GM19324 (cell line): ENCODE measurements around the gene CREM.
"Not testable (repeated sequence)": the region's sequence is repeated elsewhere in the genome, so short reads cannot be mapped to it uniquely, and the experiment has no call there.

ENCODE experiments used
- ATAC-seq: cut with Tn5 transposase; IDR thresholded peaks from one replicate; pipeline ENCODE4 v1.9.1; 2021; ENCODE audit warnings: mild to moderate bottlenecking, moderate library complexity; ENCODE audit not compliant: unreplicated experiment, low FRiP score

CREM gene

GRCh38 chr10:35126530-35127288 is at the start of gene CREM:
Gene CREM, plus strand, starts transcription at chr10:35126846. Its CDS starts 10,990 bp downstream, at chr10:35137836.
- peak; percentile 84 for ATAC-seq

GRCh38 chr10:35079265-35079664 is 47.4 kb upstream of the CREM start:
- no peak for ATAC-seq

- no peak for ATAC-seq
Observed at GRCh38 chr10:35079763-35080162, 46.9 kb upstream of the CREM start.

- ATAC-seq = not testable (repeated sequence)
Observed at GRCh38 chr10:35080261-35080660, 46.4 kb upstream of the CREM start.

GRCh38 chr10:35083242-35083641 is 43.4 kb upstream of the CREM start:
- ATAC-seq = no peak

- ATAC-seq = peak; percentile 23
Observed at GRCh38 chr10:35089611-35090161, 37.0 kb upstream of the CREM start.

GRCh38 chr10:35090162-35090954 is 36.3 kb upstream of the CREM start, which contains the start of gene CUL2:
Gene CUL2, minus strand, starts transcription at chr10:35090341. Its CDS starts 19,024 bp downstream, at chr10:35071317.
- peak; percentile 96 for ATAC-seq

- no peak for ATAC-seq
Observed at GRCh38 chr10:35091994-35092790, 34.5 kb upstream of the CREM start.

- no peak for ATAC-seq
Observed at GRCh38 chr10:35092851-35093250, 33.8 kb upstream of the CREM start.

GRCh38 chr10:35096312-35096711 is 30.3 kb upstream of the CREM start:
- ATAC-seq = no peak

GRCh38 chr10:35097510-35097909 is 29.1 kb upstream of the CREM start:
- ATAC-seq = no peak

GRCh38 chr10:35103882-35104281 is 22.8 kb upstream of the CREM start:
- no peak for ATAC-seq

GRCh38 chr10:35112571-35112970 is 14.1 kb upstream of the CREM start:
- ATAC-seq = no peak

- no peak for ATAC-seq
Observed at GRCh38 chr10:35119378-35119777, 7.3 kb upstream of the CREM start.

GRCh38 chr10:35124540-35124939 is 2.1 kb upstream of the CREM start:
- no peak for ATAC-seq

- ATAC-seq = no peak
Observed at GRCh38 chr10:35126062-35126529, 550 bp upstream of the CREM start.

- ATAC-seq = peak; percentile 5
Observed at GRCh38 chr10:35127289-35127891, 744 bp downstream of the CREM start.

GRCh38 chr10:35129185-35129674 is 2.6 kb downstream of the CREM start:
- ATAC-seq = no peak

GRCh38 chr10:35130663-35131062 is 4.0 kb downstream of the CREM start:
- no peak for ATAC-seq

- ATAC-seq = no peak
Observed at GRCh38 chr10:35132727-35133126, 6.1 kb downstream of the CREM start.
